Right atrium auricular region (tissue), 2 donors: ENCODE results near the gene USP3. TPM values are rescaled to one million over a fixed set of nuclear protein-coding genes. Genes with fewer than 3 reads are reported as not detected.

ENCODE experiments used
- DNase-seq: peaks from one replicate; pipeline ENCODE4 v3.0.0-alpha.2; 2019; ENCODE audit warnings: low spot score
- H3K27ac ChIP-seq, 2 donors: fragments of 200-600 bp; sonication (generic); 1 replicate in 1 of 2; 2 replicates in 1 of 2; pipeline ENCODE4 v1.5.1; 2016 to 2019
- H3K27me3 ChIP-seq, 2 donors: fragments of 200-600 bp; sonication (generic); one replicate each; pipeline versions ENCODE4 v1.5.1 to v1.6.0; 2017 to 2019
- H3K36me3 ChIP-seq: fragments of 200-600 bp; sonication (generic); one replicate; pipeline ENCODE4 v1.5.1; 2016
- H3K4me1 ChIP-seq, 2 donors: fragments of 200-600 bp; sonication (generic); one replicate each; pipeline versions ENCODE4 v1.5.1 to v1.6.0; 2017 to 2019
- H3K4me3 ChIP-seq, 2 donors: fragments of 200-600 bp; sonication (generic); 1 replicate in 1 of 2; 2 replicates in 1 of 2; pipeline ENCODE4 v1.5.1; 2017 to 2019; ENCODE audit warnings: mild to moderate bottlenecking in 1 of 2, moderate library complexity in 1 of 2
- H3K9me3 ChIP-seq, 2 donors: fragments of 200-600 bp; sonication (generic); one replicate each; pipeline ENCODE4 v1.5.1; 2019
- total RNA-seq, 2 donors: library from RNA; depleted of rRNA; stranded (reverse); fragments of >200 nt; gene quantifications; one replicate each; pipeline ENCODE4 v1.1.0, GENCODE V29; 2016
- TF ChIP-seq, protein P1 (sequence below), 2 donors: fragments of 200-600 bp; sonication (generic); IDR thresholded peaks; one replicate each; pipeline ENCODE4 v1.5.1; 2019; ENCODE audit warnings: antibody characterized with exemption in 2 of 2

USP3 gene
- total RNA-seq, 2 donors from 2014 or later: 12.3 to 18.5 TPM

DNA sequence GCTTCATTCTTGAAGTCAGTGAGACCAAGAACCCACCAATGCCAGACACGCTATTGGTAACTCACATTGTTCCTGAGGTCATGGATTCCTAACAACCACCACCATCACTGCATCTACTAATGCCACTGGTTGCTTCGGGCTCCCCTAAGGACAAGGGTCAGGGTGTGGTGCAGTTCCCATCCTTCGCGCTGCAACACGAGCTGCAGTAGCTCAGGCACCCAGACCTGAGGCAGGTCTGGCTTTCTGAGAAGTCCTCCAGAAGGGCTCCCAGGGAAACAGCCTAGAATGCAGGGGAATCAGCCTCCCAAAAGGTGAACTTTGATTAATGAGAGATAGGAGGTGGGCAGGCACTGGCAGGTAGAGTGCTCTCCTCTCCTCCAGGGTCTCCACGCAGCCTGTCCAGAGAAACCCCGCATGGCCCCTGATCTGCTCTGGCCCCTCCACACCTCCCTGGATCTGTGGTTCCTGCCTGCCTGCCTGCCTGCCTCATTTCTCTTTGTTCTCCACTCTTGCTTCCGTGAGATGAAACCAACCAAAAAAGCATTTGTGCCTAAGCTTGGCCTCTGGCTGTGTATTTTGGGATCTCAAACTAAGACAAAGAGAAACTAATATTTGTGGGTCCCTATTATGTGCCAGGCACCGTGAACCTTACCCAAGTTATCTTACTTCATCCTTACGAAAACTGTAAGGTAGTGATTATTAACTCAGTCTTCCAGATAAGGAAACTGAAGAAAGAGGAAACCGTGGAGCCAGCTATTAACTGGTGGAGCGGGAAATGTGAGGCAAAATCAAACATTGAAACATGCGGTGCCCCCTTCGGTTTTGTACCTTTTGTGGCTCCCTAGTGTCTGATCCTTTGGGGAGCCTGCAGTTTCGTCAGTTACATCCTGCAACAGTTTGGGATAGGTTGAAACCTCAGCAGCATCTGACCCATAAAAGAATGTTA, 43.9 kb upstream of the USP3 start:
- DNase-seq: no peak
- Histone ChIP-seq H3K4me1 (no peaks in the 10 kb centered on the region), H3K27me3 (no peaks in the 10 kb centered on the region), H3K27ac (no peak overlapping the region), H3K9me3 (no peaks in the 10 kb centered on the region), H3K36me3 (no peaks in the 10 kb centered on the region), H3K4me3 (no peak overlapping the region)
- TF ChIP-seq, protein P1, sequence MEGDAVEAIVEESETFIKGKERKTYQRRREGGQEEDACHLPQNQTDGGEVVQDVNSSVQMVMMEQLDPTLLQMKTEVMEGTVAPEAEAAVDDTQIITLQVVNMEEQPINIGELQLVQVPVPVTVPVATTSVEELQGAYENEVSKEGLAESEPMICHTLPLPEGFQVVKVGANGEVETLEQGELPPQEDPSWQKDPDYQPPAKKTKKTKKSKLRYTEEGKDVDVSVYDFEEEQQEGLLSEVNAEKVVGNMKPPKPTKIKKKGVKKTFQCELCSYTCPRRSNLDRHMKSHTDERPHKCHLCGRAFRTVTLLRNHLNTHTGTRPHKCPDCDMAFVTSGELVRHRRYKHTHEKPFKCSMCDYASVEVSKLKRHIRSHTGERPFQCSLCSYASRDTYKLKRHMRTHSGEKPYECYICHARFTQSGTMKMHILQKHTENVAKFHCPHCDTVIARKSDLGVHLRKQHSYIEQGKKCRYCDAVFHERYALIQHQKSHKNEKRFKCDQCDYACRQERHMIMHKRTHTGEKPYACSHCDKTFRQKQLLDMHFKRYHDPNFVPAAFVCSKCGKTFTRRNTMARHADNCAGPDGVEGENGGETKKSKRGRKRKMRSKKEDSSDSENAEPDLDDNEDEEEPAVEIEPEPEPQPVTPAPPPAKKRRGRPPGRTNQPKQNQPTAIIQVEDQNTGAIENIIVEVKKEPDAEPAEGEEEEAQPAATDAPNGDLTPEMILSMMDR (IDR thresholded peaks at IDR 0.05): no peak

DNA sequence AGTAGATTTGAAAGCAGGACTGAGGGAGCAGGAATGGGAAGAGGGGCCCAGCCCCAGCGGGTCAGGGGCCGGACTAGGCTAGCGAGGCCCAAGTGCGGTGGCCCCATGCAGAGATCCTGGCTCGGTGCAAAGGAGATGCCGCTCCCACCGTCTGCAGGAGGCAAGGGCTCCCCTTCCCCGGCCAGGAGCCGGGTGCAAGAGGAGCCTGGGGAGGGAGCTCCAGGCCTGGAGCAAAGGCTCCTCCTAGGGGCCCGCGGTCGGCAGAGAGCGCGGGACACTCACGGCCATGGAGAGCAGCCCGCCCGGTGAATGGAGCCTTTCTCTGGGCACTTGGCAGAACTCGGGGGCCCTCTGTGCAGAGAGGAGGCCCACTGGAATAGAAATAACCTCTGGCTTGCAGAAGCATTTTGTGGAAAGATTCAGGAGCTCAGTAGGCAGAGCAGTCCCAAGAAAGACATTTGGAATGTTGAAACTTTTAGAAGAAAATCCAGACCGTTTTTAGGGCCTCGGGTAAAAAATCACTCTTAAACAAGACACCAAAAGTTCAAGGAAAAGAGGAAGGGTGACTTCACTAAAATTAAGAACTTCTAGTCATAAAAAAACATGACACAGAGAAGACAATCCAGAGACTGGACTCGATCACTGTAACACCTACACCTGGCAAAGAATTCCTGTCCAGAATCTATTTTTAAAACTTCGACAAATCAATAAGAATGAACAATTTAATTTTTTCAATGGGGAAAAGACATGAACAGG, 43.0 kb upstream of the USP3 start:
- no peak overlapping the region for H3K4me3 ChIP-seq
- no peak for DNase-seq
- TF ChIP-seq, protein P1 (IDR thresholded peaks at IDR 0.05): no peak
- no peaks in the 10 kb centered on the region for H3K27me3 ChIP-seq
- no peak overlapping the region for H3K27ac ChIP-seq
- no peaks in the 10 kb centered on the region for H3K4me1 ChIP-seq
- H3K36me3 ChIP-seq: no peaks in the 10 kb centered on the region
- H3K9me3 ChIP-seq: no peaks in the 10 kb centered on the region

DNA sequence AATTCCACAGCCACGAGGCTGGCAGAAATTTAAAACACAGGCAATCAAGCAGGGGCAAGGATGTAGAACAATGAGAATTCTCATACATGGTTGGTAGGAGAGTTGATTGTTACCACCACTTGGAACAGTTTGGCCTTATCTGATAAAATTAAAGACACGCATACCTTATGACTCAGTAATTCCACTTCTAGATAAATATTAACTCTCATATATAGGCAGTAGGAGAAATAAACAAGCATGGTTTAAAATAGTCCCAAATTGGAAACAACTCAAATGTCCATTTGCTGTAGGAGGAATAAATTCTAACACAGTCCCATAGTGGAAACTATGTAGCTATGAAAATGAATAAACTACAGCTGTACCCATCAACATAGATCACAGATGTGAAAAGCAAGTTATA, 42.3 kb upstream of the USP3 start:
- Histone ChIP-seq H3K27ac (no peak overlapping the region), H3K4me1 (no peaks in the 10 kb centered on the region)

DNA sequence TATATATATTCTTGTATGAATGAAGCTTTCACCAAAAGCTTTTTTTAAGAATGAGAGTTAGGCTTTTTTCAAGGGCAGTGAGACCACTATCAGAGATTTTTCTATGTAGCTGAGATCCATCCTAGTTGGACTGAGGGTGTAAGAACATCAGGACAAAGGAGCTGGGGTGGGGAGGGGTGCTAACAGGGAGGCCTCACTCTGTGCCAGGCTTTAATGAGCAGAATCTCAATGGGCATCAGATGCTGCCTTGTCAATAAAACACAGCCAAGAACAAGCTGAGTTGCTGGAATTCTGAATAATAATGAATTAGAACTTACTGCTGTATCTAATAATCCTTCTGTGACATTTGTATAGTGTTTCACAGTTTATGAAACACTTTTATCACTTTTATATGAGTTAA, 41.4 kb upstream of the USP3 start:
- DNase-seq: no peak
- Histone ChIP-seq H3K4me3 (no peak overlapping the region), H3K9me3 (no peaks in the 10 kb centered on the region), H3K27me3 (no peaks in the 10 kb centered on the region), H3K27ac (no peak overlapping the region), H3K36me3 (no peaks in the 10 kb centered on the region), H3K4me1 (no peaks in the 10 kb centered on the region)
- TF ChIP-seq, protein P1 (IDR thresholded peaks at IDR 0.05): no peak

More for the DNA sequence above, 42.3 kb upstream of the USP3 start:
- no peaks in the 10 kb centered on the region for H3K27me3 ChIP-seq
- TF ChIP-seq, protein P1 (IDR thresholded peaks at IDR 0.05): no peak
- H3K9me3 ChIP-seq: no peaks in the 10 kb centered on the region
- no peak overlapping the region for H3K4me3 ChIP-seq
- H3K36me3 ChIP-seq: no peaks in the 10 kb centered on the region
- no peak for DNase-seq

DNA sequence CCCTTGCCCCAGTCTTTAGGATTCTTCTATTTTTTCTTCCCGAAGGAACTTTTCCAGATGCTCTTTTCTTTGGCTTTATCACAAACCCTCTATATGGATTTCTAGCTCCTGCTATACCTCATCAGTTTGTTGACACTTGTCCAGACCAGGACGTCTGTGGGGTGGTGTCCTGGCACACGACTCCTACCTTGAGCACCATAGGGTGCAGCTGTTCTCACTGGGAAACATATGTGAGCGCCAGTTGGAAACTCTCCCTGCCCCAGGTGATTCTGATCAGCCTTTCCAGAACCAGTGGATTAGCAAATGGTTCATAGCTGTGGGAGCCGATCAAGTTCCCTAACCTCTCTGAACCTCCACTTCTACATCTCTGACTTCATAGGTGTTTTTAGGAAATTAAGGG, 40.6 kb upstream of the USP3 start:
- Histone ChIP-seq H3K27ac (no peak overlapping the region), H3K27me3 (no peaks in the 10 kb centered on the region), H3K36me3 (no peaks in the 10 kb centered on the region), H3K9me3 (no peaks in the 10 kb centered on the region), H3K4me1 (no peaks in the 10 kb centered on the region), H3K4me3 (no peak overlapping the region)
- DNase-seq: no peak
- TF ChIP-seq, protein P1 (IDR thresholded peaks at IDR 0.05): no peak
